ENCODE data around the gene PRSS2.
"Not testable (repeated sequence)": the region's sequence is repeated elsewhere in the genome, so short reads cannot be mapped to it uniquely, and the experiment has no call there.

Gene PRSS2

GRCh38 chr7:142759433-142759832 lies 11.3 kb upstream of the PRSS2 start:
- H3K9me3 ChIP-seq (ENCODE audit: control insufficient read depth, low read length), result no peaks in the 10 kb centered on the region
- H3K4me3 ChIP-seq (ENCODE audit: low read depth, low read length), result no peak overlapping the region
- no peaks in the 10 kb centered on the region for H3K4me1 ChIP-seq
- no peak overlapping the region for H2AFZ ChIP-seq
- H3K27me3 ChIP-seq (ENCODE audit: control insufficient read depth, insufficient read depth, low read length), result no peaks in the 10 kb centered on the region
- no peak for TF ChIP-seq CTCF (IDR thresholded peaks at IDR 0.05)
- no peak overlapping the region for H3K4me2 ChIP-seq (ENCODE audit: low read length)
- H3K27ac ChIP-seq, result no peak overlapping the region
- H3K79me2 ChIP-seq, result no peaks in the 10 kb centered on the region
- no peak overlapping the region for H3K9ac ChIP-seq
- H3K36me3 ChIP-seq (ENCODE audit: control insufficient read depth, insufficient read depth, low read length), result no peaks in the 10 kb centered on the region

GRCh38 chr7:142760071-142760642 lies 10.6 kb upstream of the PRSS2 start:
- Histone ChIP-seq H3K27me3 (ENCODE audit: control insufficient read depth, insufficient read depth, low read length) (no peaks in the 10 kb centered on the region), H3K9ac (no peak overlapping the region), H3K27ac (no peak overlapping the region), H3K9me3 (ENCODE audit: control insufficient read depth, low read length) (no peaks in the 10 kb centered on the region), H3K36me3 (ENCODE audit: control insufficient read depth, insufficient read depth, low read length) (no peaks in the 10 kb centered on the region), H2AFZ (no peak overlapping the region), H3K4me3 (ENCODE audit: low read depth, low read length) (no peak overlapping the region), H3K79me2 (no peaks in the 10 kb centered on the region), H3K4me2 (ENCODE audit: low read length) (no peak overlapping the region), H3K4me1 (no peaks in the 10 kb centered on the region)
- TF ChIP-seq CTCF (IDR thresholded peaks at IDR 0.05), result no peak

- not testable (repeated sequence) for H3K27ac ChIP-seq; H3K27me3 ChIP-seq (ENCODE audit: control insufficient read depth, insufficient read depth, low read length); H3K4me2 ChIP-seq (ENCODE audit: low read length); H2AFZ ChIP-seq; H3K4me1 ChIP-seq; H3K9me3 ChIP-seq (ENCODE audit: control insufficient read depth, low read length); H3K4me3 ChIP-seq (ENCODE audit: low read depth, low read length); H3K79me2 ChIP-seq; H3K36me3 ChIP-seq (ENCODE audit: control insufficient read depth, insufficient read depth, low read length); H3K9ac ChIP-seq
Measured at GRCh38 chr7:142761606-142762005, 9.2 kb upstream of the PRSS2 start.

- Histone ChIP-seq H3K9me3 (ENCODE audit: control insufficient read depth, low read length) (no peaks in the 10 kb centered on the region), H3K4me2 (ENCODE audit: low read length) (no peak overlapping the region), H3K27me3 (ENCODE audit: control insufficient read depth, insufficient read depth, low read length) (no peaks in the 10 kb centered on the region), H3K27ac (no peak overlapping the region), H3K79me2 (no peaks in the 10 kb centered on the region), H3K9ac (no peak overlapping the region), H3K36me3 (ENCODE audit: control insufficient read depth, insufficient read depth, low read length) (no peaks in the 10 kb centered on the region), H3K4me3 (ENCODE audit: low read depth, low read length) (no peak overlapping the region), H2AFZ (no peak overlapping the region), H3K4me1 (no peaks in the 10 kb centered on the region)
- TF ChIP-seq CTCF (IDR thresholded peaks at IDR 0.05), result no peak
Measured at GRCh38 chr7:142762104-142762503, 8.7 kb upstream of the PRSS2 start.

GRCh38 chr7:142767451-142767850 lies 3.3 kb upstream of the PRSS2 start:
- no peak for TF ChIP-seq CTCF (IDR thresholded peaks at IDR 0.05)
- Histone ChIP-seq H3K36me3 (ENCODE audit: control insufficient read depth, insufficient read depth, low read length) (no peaks in the 10 kb centered on the region), H3K9me3 (ENCODE audit: control insufficient read depth, low read length) (no peaks in the 10 kb centered on the region), H2AFZ (no peak overlapping the region), H3K4me2 (ENCODE audit: low read length) (no peak overlapping the region), H3K4me1 (no peaks in the 10 kb centered on the region), H3K79me2 (no peaks in the 10 kb centered on the region), H3K9ac (no peak overlapping the region), H3K27me3 (ENCODE audit: control insufficient read depth, insufficient read depth, low read length) (no peaks in the 10 kb centered on the region), H3K27ac (no peak overlapping the region), H3K4me3 (ENCODE audit: low read depth, low read length) (no peak overlapping the region)

Measured in parathyroid adenoma (tissue), 2 donors.